IMR-90 (cell line): ENCODE measurements around the gene TULP3. TPM values are rescaled to one million over a fixed set of nuclear protein-coding genes. Genes with fewer than 3 reads are reported as not detected.
A peak's percentile ranks its signal among the peaks of the same experiment; 100 is the strongest.

ENCODE experiments used
- ATAC-seq: fragments of 200-7000 bp; cut with Tn5 transposase; 2 replicates; pipeline ENCODE4 v1.9.1; 2020; ENCODE audit warnings: low read depth, mild to moderate bottlenecking, moderate library complexity
- BruUV-seq: library from RNA; stranded (reverse); fragments of 400-500 nt; replicated peaks from 2 replicates; lab custom pipeline; 2021; lab: Mats Ljungman, UMichigan
- CTCF ChIA-PET: fragments of 300-600 bp; formaldehyde crosslinking; extraction: SDS; loops from one replicate; lab custom pipeline; 2021; ENCODE audit warnings: antibody characterized with exemption; lab: Yijun Ruan, JAX
- POLR2A ChIA-PET: fragments of 300-600 bp; sonication (Branson Sonifier 250); formaldehyde crosslinking; loops from one replicate; lab custom pipeline; 2022; ENCODE audit warnings: antibody characterized with exemption; ENCODE audit not compliant: unreplicated experiment; lab: Charles Lee
- DNase-seq: peaks from one replicate; pipeline ENCODE4 v3.0.0; 2013
- H2AFZ ChIP-seq: replicated peaks from 2 replicates; pipeline ENCODE3; 2013; ENCODE audit warnings: low read length, mild to moderate bottlenecking; ENCODE audit not compliant: poor library complexity
- H2AK5ac ChIP-seq: 2 replicates; pipeline ENCODE4 v1.6.1; 2013; ENCODE audit warnings: low read depth, low read length, inconsistent platforms
- H2AK9ac ChIP-seq: replicated peaks from 2 replicates; pipeline ENCODE3; 2013; ENCODE audit warnings: mild to moderate bottlenecking, low read depth, low read length, moderate library complexity; ENCODE audit not compliant: poor library complexity
- H2BK120ac ChIP-seq: 2 replicates; pipeline ENCODE4 v1.6.1; 2013; ENCODE audit warnings: low read depth, low read length, inconsistent platforms
- H2BK15ac ChIP-seq: 3 replicates; pipeline ENCODE4 v1.6.1; 2013; ENCODE audit warnings: low read depth, low read length, inconsistent platforms
- H2BK20ac ChIP-seq: 2 replicates; pipeline ENCODE4 v1.6.1; 2013; ENCODE audit warnings: low read depth, mild to moderate bottlenecking, inconsistent platforms, low read length, moderate library complexity
- H2BK5ac ChIP-seq: 2 replicates; pipeline ENCODE4 v1.6.1; 2013; ENCODE audit warnings: mild to moderate bottlenecking, low read depth, low read length, inconsistent platforms; ENCODE audit not compliant: poor library complexity, severe bottlenecking
- H3K14ac ChIP-seq: replicated peaks from 2 replicates; pipeline ENCODE4 v1.6.1; 2013; ENCODE audit warnings: low read depth, low read length, inconsistent platforms
- H3K18ac ChIP-seq: 2 replicates; pipeline ENCODE4 v1.6.1; 2013; ENCODE audit warnings: low read depth, low read length, control low read depth
- H3K23ac ChIP-seq: 2 replicates; pipeline ENCODE4 v1.6.1; 2013; ENCODE audit warnings: low read depth, low read length, inconsistent platforms
- H3K27ac ChIP-seq: 2 replicates; pipeline ENCODE4 v1.5.1; 2013; ENCODE audit warnings: mild to moderate bottlenecking, control low read depth, low read length; ENCODE audit not compliant: insufficient read depth
- H3K27me3 ChIP-seq: 2 replicates; pipeline ENCODE4 v1.6.1; 2013; ENCODE audit warnings: low read length; ENCODE audit not compliant: control insufficient read depth, insufficient read depth
- H3K36me3 ChIP-seq: 2 replicates; pipeline ENCODE4 v1.6.1; 2013; ENCODE audit warnings: low read length, mixed read lengths; ENCODE audit not compliant: control insufficient read depth, insufficient read depth
- H3K4ac ChIP-seq: 2 replicates; pipeline ENCODE4 v1.6.1; 2013; ENCODE audit warnings: low read depth, low read length, inconsistent platforms
- H3K4me1 ChIP-seq: 2 replicates; pipeline ENCODE4 v1.6.1; 2013; ENCODE audit warnings: low read length, mixed read lengths; ENCODE audit not compliant: control insufficient read depth, insufficient read depth
- H3K4me2 ChIP-seq: 2 replicates; pipeline ENCODE4 v1.6.1; 2013; ENCODE audit warnings: low read depth, mild to moderate bottlenecking, control low read depth, low read length, moderate library complexity
- H3K4me3 ChIP-seq: 2 replicates; pipeline ENCODE4 v1.5.1; 2013; ENCODE audit warnings: low read depth, mild to moderate bottlenecking, control low read depth, low read length, moderate library complexity; ENCODE audit not compliant: insufficient read depth
- H3K56ac ChIP-seq: 2 replicates; pipeline ENCODE4 v1.6.1; 2013; ENCODE audit warnings: low read length, inconsistent platforms; ENCODE audit not compliant: insufficient read depth; ENCODE audit errors: extremely low read depth
- H3K79me1 ChIP-seq, 2 experiments: 2 replicates each; pipeline ENCODE4 v1.6.1; 2013; ENCODE audit warnings: low read length in 2 of 2, inconsistent platforms in 1 of 2, low read depth in 1 of 2
- H3K9ac ChIP-seq: 2 replicates; pipeline ENCODE4 v1.6.1; 2013; ENCODE audit warnings: low read depth, low read length, control low read depth
- H3K9me1 ChIP-seq: 2 replicates; pipeline ENCODE4 v1.6.1; 2013; ENCODE audit warnings: low read length, inconsistent platforms; ENCODE audit not compliant: insufficient read depth
- H3K9me3 ChIP-seq: 2 replicates; pipeline ENCODE4 v1.6.1; 2013; ENCODE audit warnings: low read length; ENCODE audit not compliant: control insufficient read depth, insufficient read depth
- H4K20me1 ChIP-seq: 2 replicates; pipeline ENCODE4 v1.6.1; 2013; ENCODE audit warnings: low read length, inconsistent platforms; ENCODE audit not compliant: insufficient read depth
- H4K5ac ChIP-seq: 2 replicates; pipeline ENCODE4 v1.6.1; 2013; ENCODE audit warnings: mild to moderate bottlenecking, low read depth, low read length, control low read depth
- H4K8ac ChIP-seq, 2 experiments: 2 replicates each; pipeline ENCODE4 v1.6.1; 2013; ENCODE audit warnings: low read depth in 2 of 2, low read length in 2 of 2, control low read depth in 1 of 2, inconsistent platforms in 1 of 2
- H4K91ac ChIP-seq: 2 replicates; pipeline ENCODE4 v1.6.1; 2013; ENCODE audit warnings: low read depth, low read length, inconsistent platforms; ENCODE audit not compliant: insufficient read depth
- CEBPB ChIP-seq: IDR thresholded peaks from 2 replicates; pipeline ENCODE4 v1.6.1; 2012; ENCODE audit warnings: low read depth, low read length, improper control_type of control experiment
- CHD1 ChIP-seq: IDR thresholded peaks from 2 replicates; pipeline ENCODE4 v1.6.1; 2012; ENCODE audit warnings: low read depth, low read length, improper control_type of control experiment
- FOS ChIP-seq: fragments of 150-350 bp; IDR thresholded peaks from 2 replicates; pipeline ENCODE4 v1.6.1; 2016; ENCODE audit warnings: low read depth, low read length
- MAZ ChIP-seq: IDR thresholded peaks from 2 replicates; pipeline ENCODE4 v1.6.1; 2012; ENCODE audit warnings: low read depth, mild to moderate bottlenecking, low read length, improper control_type of control experiment, moderate library complexity, borderline replicate concordance
- MXI1 ChIP-seq: IDR thresholded peaks from 2 replicates; pipeline ENCODE4 v1.6.1; 2012; ENCODE audit warnings: low read depth, mild to moderate bottlenecking, low read length, moderate library complexity, borderline replicate concordance
- NFE2L2 ChIP-seq: fragments of 150-350 bp; IDR thresholded peaks from 2 replicates; pipeline ENCODE4 v1.6.1; 2016; ENCODE audit warnings: low read depth, mild to moderate bottlenecking, low read length
- POLR2A ChIP-seq: IDR thresholded peaks from 2 replicates; pipeline ENCODE4 v1.6.1; 2012; ENCODE audit warnings: mild to moderate bottlenecking, low read depth, low read length
- RAD21 ChIP-seq: IDR thresholded peaks from 2 replicates; pipeline ENCODE4 v1.6.1; 2012; ENCODE audit warnings: low read length, improper control_type of control experiment
- RFX5 ChIP-seq: IDR thresholded peaks from 2 replicates; pipeline ENCODE4 v1.8.0; 2012; ENCODE audit warnings: low read depth, mild to moderate bottlenecking, low read length, moderate library complexity
- USF2 ChIP-seq: fragments of 150-350 bp; IDR thresholded peaks from 2 replicates; pipeline ENCODE4 v1.6.1; 2017; ENCODE audit warnings: mild to moderate bottlenecking, antibody characterized with exemption, low read length, low read depth
- WGBS, 2 experiments: methylation state at CpG; one replicate each; pipeline versions ENCODE4 v1.1.5 to v1.1.7; 2013; ENCODE audit warnings: missing lambda C conversion rate in 2 of 2; ENCODE audit not compliant: insufficient read length in 1 of 2; ENCODE audit errors: extremely low coverage in 2 of 2; 5-methylcytosine and 5-hydroxymethylcytosine counted together
- dilution Hi-C: fragments of 300-500 bp; cut with HindIII; formaldehyde crosslinking; loops from one replicate; pipeline ENCODE4 v1.14.3; 2018; ENCODE audit warnings: low sequenced_read_pairs; ENCODE audit not compliant: unreplicated experiment
- in situ Hi-C: fragments of 300-500 bp; cut with MboI; formaldehyde crosslinking; loops from 3 replicates; pipeline ENCODE4 v1.14.3; 2019; ENCODE audit warnings: low sequenced_read_pairs, inconsistent platforms, mixed read lengths
- intact Hi-C: fragments of 100-400 bp; cut with micrococcal nuclease; formaldehyde crosslinking; loops from 2 replicates; pipeline ENCODE4 v1.10.0; 2022
- polyA plus RNA-seq, 3 experiments: library from polyadenylated mRNA; depleted of rRNA; stranded (reverse); fragments of >200 nt; gene quantifications; 2 replicates each; pipeline ENCODE4 v1.2.3, GENCODE V29; 2012; ENCODE audit warnings: low replicate concordance in 1 of 3
- total RNA-seq: library from RNA; depleted of rRNA; stranded (reverse); fragments of >200 nt; gene quantifications from 2 replicates; pipeline ENCODE4 v1.2.3, GENCODE V29; 2012
- TF ChIP-seq, protein P1 (sequence below): fragments of 150-350 bp; IDR thresholded peaks from 2 replicates; pipeline ENCODE4 v1.6.1; 2016; ENCODE audit warnings: low read depth, mild to moderate bottlenecking, low read length, moderate library complexity, borderline replicate concordance

TULP3 gene
- total and polyA plus RNA-seq, 2 of the 4 experiments (the other 2 are of a cell fraction), result 35.2 to 35.5 TPM

- no peak within 1 kb of the TSS for H4K8ac ChIP-seq
- H3K4me1 ChIP-seq, result no peaks in the 10 kb centered on the region
- H3K36me3 ChIP-seq, result peaks cover 6% of the 10 kb centered on the region
- H4K20me1 ChIP-seq, result no peaks in the 10 kb centered on the region
- ChIA-PET CTCF (no interaction called here), POLR2A (no interaction called here)
- WGBS, 2 experiments, result 60% methylated on average over 1 of the region's 3 CpGs; no CpG with 5 or more reads in 1 of the 2 experiments
- H2BK15ac ChIP-seq, result no peak within 1 kb of the TSS
- no peaks in the 10 kb centered on the region for H3K9me3 ChIP-seq
- no peak within 1 kb of the TSS for H3K4ac ChIP-seq
- no peak within 1 kb of the TSS for H2BK20ac ChIP-seq
- no peak within 1 kb of the TSS for H3K4me3 ChIP-seq
- DNase-seq (no peak), ATAC-seq (no peak)
- H2BK5ac ChIP-seq, result no peak within 1 kb of the TSS
- peak within 1 kb of the TSS; percentile 68 for H2AK9ac ChIP-seq
- no peak within 1 kb of the TSS for H3K27ac ChIP-seq
- in situ Hi-C loops (loop anchor here (10.0 kb wide), 1 partner anchor 178 kb away; no protein-coding TSS in a partner anchor), dilution Hi-C loops (no loop called here), intact Hi-C loops (no loop called here)
- H3K9ac ChIP-seq, result no peak within 1 kb of the TSS
- no peak within 1 kb of the TSS for H2AFZ ChIP-seq
- H2BK120ac ChIP-seq, result no peak within 1 kb of the TSS
- H3K56ac ChIP-seq, result no peak within 1 kb of the TSS
- H3K18ac ChIP-seq, result no peak within 1 kb of the TSS
- H3K14ac ChIP-seq, result no peak within 1 kb of the TSS
- BruUV-seq, result no TSS peak
- no peaks in the 10 kb centered on the region for H3K79me1 ChIP-seq
- no peak for TF ChIP-seq CEBPB
- no peak for TF ChIP-seq USF2
- no peak for TF ChIP-seq RFX5
- TF ChIP-seq, protein P1, sequence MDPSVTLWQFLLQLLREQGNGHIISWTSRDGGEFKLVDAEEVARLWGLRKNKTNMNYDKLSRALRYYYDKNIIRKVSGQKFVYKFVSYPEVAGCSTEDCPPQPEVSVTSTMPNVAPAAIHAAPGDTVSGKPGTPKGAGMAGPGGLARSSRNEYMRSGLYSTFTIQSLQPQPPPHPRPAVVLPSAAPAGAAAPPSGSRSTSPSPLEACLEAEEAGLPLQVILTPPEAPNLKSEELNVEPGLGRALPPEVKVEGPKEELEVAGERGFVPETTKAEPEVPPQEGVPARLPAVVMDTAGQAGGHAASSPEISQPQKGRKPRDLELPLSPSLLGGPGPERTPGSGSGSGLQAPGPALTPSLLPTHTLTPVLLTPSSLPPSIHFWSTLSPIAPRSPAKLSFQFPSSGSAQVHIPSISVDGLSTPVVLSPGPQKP, result no peak
- TF ChIP-seq CHD1, result no peak
- no peak for TF ChIP-seq NFE2L2
- no peak for TF ChIP-seq FOS
- TF ChIP-seq MXI1, result no peak
- no peak for TF ChIP-seq MAZ
- no peak for TF ChIP-seq POLR2A
- no peak for TF ChIP-seq RAD21
- H3K4me2 ChIP-seq, result no peak within 1 kb of the TSS
- H4K5ac ChIP-seq, result no peak within 1 kb of the TSS
- H3K9me1 ChIP-seq, result no peaks in the 10 kb centered on the region
- no peaks in the 10 kb centered on the region for H3K27me3 ChIP-seq
- H4K91ac ChIP-seq, result no peak within 1 kb of the TSS
- no peak within 1 kb of the TSS for H3K23ac ChIP-seq
- no peak within 1 kb of the TSS for H2AK5ac ChIP-seq
Observed at GRCh38 chr12:2857021-2857431, 33.7 kb upstream of the TULP3 start, which contains the start of gene TEX52. Gene TEX52, minus strand, starts transcription at chr12:2857039. Its CDS starts 13 bp downstream, at chr12:2857026.
